ENCODE data around the gene MAP3K7CL. TPM values are rescaled to one million over a fixed set of nuclear protein-coding genes. Genes with fewer than 3 reads are reported as not detected.
"Not testable (repeated sequence)": the region's sequence is repeated elsewhere in the genome, so short reads cannot be mapped to it uniquely, and the experiment has no call there.

The MAP3K7CL gene
- total RNA-seq, 1 experiment from 2014 or later: 14.0 TPM

- no peak for DNase-seq (ENCODE audit: low read depth)
These were observed 36.4 kb downstream of the MAP3K7CL start for GRCh38 chr21:29166853-29167252.

- DNase-seq (ENCODE audit: low read depth): not testable (repeated sequence)
These were observed 37.0 kb downstream of the MAP3K7CL start for GRCh38 chr21:29167481-29167880.

- DNase-seq (ENCODE audit: low read depth): peak; percentile 37
These were observed 38.5 kb downstream of the MAP3K7CL start for GRCh38 chr21:29168891-29169315.

DNA sequence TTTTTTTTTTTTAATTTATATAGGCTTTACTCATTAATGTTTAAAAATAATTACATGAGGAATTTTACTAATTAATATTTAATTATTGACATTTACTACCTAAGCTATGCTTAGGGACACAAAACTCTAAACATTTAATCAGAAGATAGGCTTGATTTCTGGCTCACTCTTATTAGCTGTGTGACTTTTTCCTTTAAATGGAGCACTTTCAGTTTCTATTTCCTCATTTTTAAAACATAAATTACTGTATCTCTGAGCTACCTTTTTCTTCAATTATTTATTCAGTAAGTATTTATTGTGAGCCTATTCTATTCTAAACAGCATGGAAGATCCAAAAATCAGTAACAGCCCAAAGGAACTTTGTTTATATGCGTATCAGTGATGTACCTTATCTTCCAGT, 40.5 kb downstream of the MAP3K7CL start:
- no peak for DNase-seq (ENCODE audit: low read depth)

GRCh38 chr21:29172282-29172681, 41.8 kb downstream of the MAP3K7CL start:
- DNase-seq (ENCODE audit: low read depth): no peak

- peak; percentile 44 for DNase-seq (ENCODE audit: low read depth)
These were observed 44.2 kb downstream of the MAP3K7CL start for GRCh38 chr21:29174607-29175013.

- peak; percentile 48 for DNase-seq (ENCODE audit: low read depth)
These were observed 45.1 kb downstream of the MAP3K7CL start for GRCh38 chr21:29175408-29176134.

- DNase-seq (ENCODE audit: low read depth): no peak
These were observed 46.2 kb downstream of the MAP3K7CL start for GRCh38 chr21:29176471-29177120.

GRCh38 chr21:29177800-29178199, 47.4 kb downstream of the MAP3K7CL start:
- DNase-seq (ENCODE audit: low read depth): no peak

GRCh38 chr21:29178926-29179325, 48.5 kb downstream of the MAP3K7CL start:
- DNase-seq (ENCODE audit: low read depth): no peak

DNA sequence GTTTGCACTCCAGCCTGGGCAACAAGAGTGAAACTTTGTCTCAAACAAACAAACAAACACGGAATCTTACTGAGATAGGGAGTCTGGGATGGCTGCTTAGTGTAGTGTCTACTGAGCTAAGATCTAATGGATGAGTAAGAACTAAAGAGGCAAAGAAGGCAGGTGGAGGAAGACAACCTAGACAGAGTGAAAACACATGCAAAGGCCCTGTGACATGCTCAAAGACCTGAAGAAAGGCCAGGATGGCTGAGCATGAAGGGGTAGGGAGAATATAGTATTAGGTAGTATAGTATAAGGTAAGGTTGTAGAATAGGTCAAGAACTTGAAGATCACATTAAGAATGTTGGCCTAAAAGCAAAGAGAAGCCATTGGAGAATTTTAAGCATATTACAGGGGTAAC, 49.1 kb downstream of the MAP3K7CL start:
- no peak for DNase-seq (ENCODE audit: low read depth)

GRCh38 chr21:29181799-29182470, 51.5 kb downstream of the MAP3K7CL start:
- DNase-seq (ENCODE audit: low read depth): peak; percentile 95

- no peak for DNase-seq (ENCODE audit: low read depth)
These were observed 52.2 kb downstream of the MAP3K7CL start for GRCh38 chr21:29182691-29183092.

DNA sequence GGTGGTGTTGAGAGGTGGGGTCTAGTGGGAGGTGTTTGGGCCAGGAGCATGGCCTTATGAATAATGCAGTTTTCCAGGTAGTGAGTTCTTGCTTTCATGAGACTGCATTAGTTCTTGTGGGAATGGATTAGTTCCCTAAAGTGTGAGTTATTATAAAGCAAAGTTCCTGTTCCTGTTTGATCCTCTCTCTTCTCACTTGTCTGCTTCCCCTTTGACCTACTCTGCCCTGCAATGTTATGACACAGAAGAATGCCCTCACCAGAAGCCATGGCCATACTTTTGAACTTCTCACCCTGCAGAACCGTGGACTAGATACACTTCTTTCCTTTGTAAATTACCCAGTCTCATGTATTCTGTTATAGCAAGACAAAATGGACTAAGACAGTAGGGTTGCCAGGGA, 53.6 kb downstream of the MAP3K7CL start:
- peak; percentile 34 for DNase-seq (ENCODE audit: low read depth)

- no peak for DNase-seq (ENCODE audit: low read depth)
These were observed 54.7 kb downstream of the MAP3K7CL start for GRCh38 chr21:29185172-29185571.

DNA sequence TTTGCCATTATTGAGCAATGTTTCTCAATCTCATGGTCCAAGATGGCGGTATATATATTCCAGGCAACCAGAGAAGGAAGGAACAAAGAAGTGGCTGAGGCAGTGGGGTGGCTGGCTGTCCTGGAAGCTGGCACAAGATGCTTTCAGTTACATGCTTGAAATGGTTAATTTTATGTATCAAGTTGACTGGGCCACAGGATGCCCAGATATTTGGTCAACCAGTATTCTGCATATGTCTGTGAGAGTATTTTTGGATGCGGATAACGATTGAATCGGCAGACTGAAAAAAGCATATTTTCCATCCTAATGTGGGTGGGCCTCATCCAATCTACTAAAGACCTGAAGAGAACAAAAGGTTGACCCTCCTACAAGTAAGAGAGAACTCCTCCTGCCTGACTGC, 55.2 kb downstream of the MAP3K7CL start:
- no peak for DNase-seq (ENCODE audit: low read depth)

DNA sequence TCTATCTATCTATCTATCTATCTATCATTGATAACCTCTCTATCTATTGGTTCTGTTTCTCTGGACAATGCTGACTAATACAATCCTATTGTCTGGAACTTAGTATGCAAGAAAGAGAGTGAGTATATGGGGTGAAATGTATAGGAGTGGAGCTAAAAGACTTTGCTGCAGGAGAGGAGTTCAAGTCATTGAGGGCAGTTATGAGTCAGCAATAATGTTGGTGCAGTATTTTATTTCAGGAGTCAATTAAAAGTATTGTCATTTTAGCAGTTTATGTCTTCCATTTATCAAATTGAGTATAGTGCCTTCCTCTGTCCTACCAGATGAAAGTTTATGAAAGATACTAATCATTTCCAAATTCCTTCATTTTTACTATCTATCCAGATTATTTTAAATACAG, 55.8 kb downstream of the MAP3K7CL start:
- no peak for DNase-seq (ENCODE audit: low read depth)

GRCh38 chr21:29187944-29188343, 57.5 kb downstream of the MAP3K7CL start:
- DNase-seq (ENCODE audit: low read depth): peak; percentile 90

DNA sequence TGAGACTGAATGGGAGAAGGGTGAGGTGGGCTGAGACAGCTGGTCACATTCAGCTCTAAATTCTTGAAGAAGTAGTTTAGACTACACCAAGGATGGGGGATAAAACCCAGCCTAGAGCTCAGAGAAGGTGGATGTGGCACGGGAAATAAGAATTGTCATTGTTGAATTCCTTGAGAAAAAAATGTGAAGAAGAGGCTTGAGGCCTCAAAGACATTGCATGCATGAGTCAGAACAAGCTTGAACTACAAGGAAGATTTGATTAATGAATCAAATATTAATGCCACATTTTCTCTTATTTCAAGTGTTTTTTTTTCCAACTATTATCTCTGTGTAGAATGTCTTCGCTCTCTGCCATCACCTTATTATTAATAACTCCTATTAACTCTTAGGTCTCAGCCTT, 58.9 kb downstream of the MAP3K7CL start:
- peak; percentile 44 for DNase-seq (ENCODE audit: low read depth)

DNA sequence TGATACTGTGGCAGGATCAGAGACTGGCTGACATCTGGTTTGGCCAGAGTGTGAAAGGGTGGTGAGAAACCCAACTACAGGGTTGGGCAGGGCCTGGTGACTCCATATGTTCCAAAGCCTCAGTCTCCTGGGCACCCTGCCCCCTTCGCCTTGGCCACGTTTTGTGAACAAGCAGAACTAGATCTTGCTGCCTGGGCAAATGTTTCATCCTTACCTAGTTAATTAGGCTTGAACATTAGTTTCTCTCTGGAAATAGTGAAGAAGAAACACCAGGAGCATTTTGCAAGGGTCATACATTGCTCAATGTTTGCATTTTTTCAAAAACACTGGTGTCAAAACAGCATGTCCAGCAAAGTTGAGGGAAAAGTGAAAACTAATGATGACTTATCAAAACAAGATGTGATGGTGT, 60.5 kb downstream of the MAP3K7CL start:
- DNase-seq (ENCODE audit: low read depth): peak; percentile 22

DNA sequence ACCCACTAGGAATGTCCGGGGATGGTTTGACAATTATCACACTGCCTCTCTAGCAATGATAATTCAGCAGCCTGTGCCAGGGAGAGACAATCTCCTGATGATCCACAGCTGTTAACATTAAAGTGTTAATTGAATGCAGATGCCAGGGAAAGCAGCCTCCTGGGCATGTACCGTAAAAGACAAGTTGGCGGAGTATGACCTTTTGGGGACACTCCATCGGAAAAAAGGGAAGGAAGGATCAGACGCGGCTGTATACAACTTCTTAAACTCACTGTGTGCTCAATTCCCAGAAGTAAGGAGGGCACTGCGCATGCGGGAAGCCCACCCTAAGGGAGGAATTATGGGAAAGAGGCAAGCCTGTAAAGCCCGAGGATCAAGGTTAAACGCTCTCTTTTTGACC, 62.6 kb downstream of the MAP3K7CL start:
- DNase-seq (ENCODE audit: low read depth): no peak

DNA sequence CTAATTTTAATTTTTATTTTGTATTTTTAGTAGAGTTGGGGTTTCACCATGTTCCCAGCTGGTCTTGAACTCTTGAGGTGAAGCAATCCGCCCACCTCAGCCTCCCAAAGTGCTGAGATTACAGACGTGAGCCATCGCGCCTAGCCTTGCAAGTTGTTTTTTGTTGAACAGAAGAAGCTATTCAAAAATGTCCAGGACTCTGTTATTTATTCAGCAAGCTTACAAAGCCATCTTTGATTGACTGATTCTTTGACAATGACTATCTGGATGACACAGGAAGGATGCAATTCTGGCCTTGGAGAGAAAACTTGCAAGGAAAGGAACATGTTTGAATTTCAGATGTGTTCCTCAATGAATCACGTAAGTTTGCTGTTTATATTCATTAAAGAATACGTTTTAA, 63.5 kb downstream of the MAP3K7CL start:
- DNase-seq (ENCODE audit: low read depth): no peak

DNA sequence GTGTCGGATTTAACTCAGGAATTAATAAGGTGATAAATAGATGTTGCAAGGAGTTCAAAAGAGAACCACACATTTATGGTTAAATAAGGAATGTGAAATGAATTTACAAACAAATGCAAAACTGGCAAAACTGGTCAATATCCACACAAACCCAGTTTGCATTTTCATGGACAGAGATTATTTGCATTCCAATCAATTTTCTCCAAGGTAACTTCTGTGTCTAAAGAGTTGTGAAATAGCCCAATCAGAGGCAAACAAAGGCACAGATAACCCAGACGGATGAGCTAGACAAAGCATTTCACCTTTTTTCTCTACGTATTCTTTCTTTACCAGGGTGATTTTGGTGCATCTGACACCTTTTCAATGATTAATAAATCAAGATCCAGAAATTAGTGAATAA, 63.9 kb downstream of the MAP3K7CL start:
- DNase-seq (ENCODE audit: low read depth): no peak
